SK-N-SH treated with all-trans-retinoic acid at 6 μM for 48 hours (cell line): ENCODE measurements around the gene SERPINA1.

Source experiments
- ARNTL ChIP-seq: fragments of 450-650 bp; formaldehyde crosslinking; IDR thresholded peaks from 2 replicates; pipeline ENCODE4 v1.5.0; 2020; ENCODE audit warnings: low read depth, mild to moderate bottlenecking, moderate library complexity, borderline replicate concordance
- ISL1 ChIP-seq: fragments of 250-450 bp; sonication (Bioruptor Pico); IDR thresholded peaks from 2 replicates; pipeline ENCODE4 v2.1.2; 2022; ENCODE audit warnings: mild to moderate bottlenecking, moderate library complexity
- OSR1 ChIP-seq: fragments of 250-450 bp; sonication (Bioruptor Pico); IDR thresholded peaks from 2 replicates; pipeline ENCODE4 v1.8.0; 2022; ENCODE audit warnings: moderate library complexity, mild to moderate bottlenecking, inconsistent platforms
- RARB ChIP-seq: fragments of 250-450 bp; sonication (Bioruptor Pico); IDR thresholded peaks from 2 replicates; pipeline ENCODE4 v1.8.0; 2021; ENCODE audit warnings: mild to moderate bottlenecking, moderate library complexity
- SNAI2 ChIP-seq: fragments of 250-450 bp; sonication (Bioruptor Pico); IDR thresholded peaks from 2 replicates; pipeline ENCODE4 v1.5.0; 2020; ENCODE audit warnings: mild to moderate bottlenecking, moderate library complexity
- TOX ChIP-seq: fragments of 250-450 bp; sonication (Bioruptor Pico); IDR thresholded peaks from 2 replicates; pipeline ENCODE4 v1.8.0; 2021; ENCODE audit warnings: mild to moderate bottlenecking, moderate library complexity, borderline replicate concordance
- ZC3H10 ChIP-seq: fragments of 250-450 bp; sonication (Bioruptor Pico); IDR thresholded peaks from 2 replicates; pipeline ENCODE4 v1.5.1; 2021; ENCODE audit warnings: mild to moderate bottlenecking, moderate library complexity
- ZFP3 ChIP-seq: fragments of 250-450 bp; sonication (Bioruptor Pico); IDR thresholded peaks from 2 replicates; pipeline ENCODE4 v1.5.0; 2020; ENCODE audit warnings: mild to moderate bottlenecking, moderate library complexity
- ZNF565 ChIP-seq: fragments of 450-650 bp; formaldehyde crosslinking; conservative IDR thresholded peaks from 2 replicates; pipeline ENCODE4 v1.5.0; 2020; ENCODE audit warnings: low read depth, mild to moderate bottlenecking, moderate library complexity
- ZNF70 ChIP-seq: fragments of 450-650 bp; formaldehyde crosslinking; IDR thresholded peaks from 2 replicates; pipeline ENCODE4 v1.5.0; 2020; ENCODE audit warnings: mild to moderate bottlenecking, moderate library complexity
- TF ChIP-seq, protein P1 (sequence below): fragments of 250-450 bp; sonication (Bioruptor Pico); IDR thresholded peaks from 2 replicates; pipeline ENCODE4 v1.8.0; 2020; ENCODE audit warnings: mild to moderate bottlenecking, moderate library complexity, borderline replicate concordance

- TF ChIP-seq, protein P1, sequence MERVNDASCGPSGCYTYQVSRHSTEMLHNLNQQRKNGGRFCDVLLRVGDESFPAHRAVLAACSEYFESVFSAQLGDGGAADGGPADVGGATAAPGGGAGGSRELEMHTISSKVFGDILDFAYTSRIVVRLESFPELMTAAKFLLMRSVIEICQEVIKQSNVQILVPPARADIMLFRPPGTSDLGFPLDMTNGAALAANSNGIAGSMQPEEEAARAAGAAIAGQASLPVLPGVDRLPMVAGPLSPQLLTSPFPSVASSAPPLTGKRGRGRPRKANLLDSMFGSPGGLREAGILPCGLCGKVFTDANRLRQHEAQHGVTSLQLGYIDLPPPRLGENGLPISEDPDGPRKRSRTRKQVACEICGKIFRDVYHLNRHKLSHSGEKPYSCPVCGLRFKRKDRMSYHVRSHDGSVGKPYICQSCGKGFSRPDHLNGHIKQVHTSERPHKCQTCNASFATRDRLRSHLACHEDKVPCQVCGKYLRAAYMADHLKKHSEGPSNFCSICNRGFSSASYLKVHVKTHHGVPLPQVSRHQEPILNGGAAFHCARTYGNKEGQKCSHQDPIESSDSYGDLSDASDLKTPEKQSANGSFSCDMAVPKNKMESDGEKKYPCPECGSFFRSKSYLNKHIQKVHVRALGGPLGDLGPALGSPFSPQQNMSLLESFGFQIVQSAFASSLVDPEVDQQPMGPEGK (CRISPR knock-in tag): no peak
- TF ChIP-seq ZC3H10 (no peak), ZNF565 (CRISPR knock-in tag) (no peak), ARNTL (CRISPR knock-in tag) (no peak), ZNF70 (CRISPR knock-in tag) (no peak), OSR1 (CRISPR knock-in tag) (no peak), SNAI2 (CRISPR knock-in tag) (no peak), TOX (CRISPR knock-in tag) (no peak), RARB (CRISPR knock-in tag) (no peak), ISL1 (CRISPR knock-in tag) (no peak), ZFP3 (CRISPR knock-in tag) (no peak)
Observed at GRCh38 chr14:94405486-94405885, 17.1 kb upstream of the SERPINA1 start.
